CD4-positive, alpha-beta T cell treated with Interleukin-6 for 4 hours (primary cell): ENCODE results near the gene DLG5.
"Not testable (repeated sequence)": the region's sequence is repeated elsewhere in the genome, so short reads cannot be mapped to it uniquely, and the experiment has no call there.

Experiments used
- DNase-seq: peaks from one replicate; pipeline ENCODE4 v3.0.0-alpha.2; 2020; ENCODE audit warnings: mixed read lengths

Gene DLG5

GRCh38 chr10:77787440-77787839 is 139.1 kb downstream of the DLG5 start:
- DNase-seq = no peak

GRCh38 chr10:77784856-77785255 is 141.7 kb downstream of the DLG5 start:
- DNase-seq = no peak

- DNase-seq = no peak
These were observed 144.1 kb downstream of the DLG5 start for GRCh38 chr10:77782328-77783061.

- DNase-seq = no peak
These were observed 144.9 kb downstream of the DLG5 start for GRCh38 chr10:77781451-77782327.

- no peak for DNase-seq
These were observed 146.4 kb downstream of the DLG5 start for GRCh38 chr10:77780180-77780579.

DNA sequence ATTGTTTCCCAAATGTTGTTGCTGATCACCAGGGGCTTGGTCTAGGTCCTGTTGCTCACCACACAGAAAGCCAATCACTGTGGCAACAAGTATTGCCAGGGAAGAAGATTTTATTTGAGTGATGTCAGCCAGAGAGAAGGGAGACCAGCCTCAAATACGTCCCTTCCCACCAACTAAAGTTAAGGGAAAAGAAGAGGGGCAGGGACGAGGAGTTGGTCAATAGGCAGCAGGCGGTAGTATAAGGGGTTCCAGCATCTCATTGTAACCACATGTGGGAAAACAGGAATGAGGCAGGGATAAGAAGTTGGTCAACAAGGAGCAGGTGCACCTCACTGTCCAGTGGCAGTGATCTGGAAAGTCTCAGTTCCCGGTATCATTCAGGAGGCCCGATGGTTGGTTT is 150.1 kb downstream of the DLG5 start:
- DNase-seq = no peak

GRCh38 chr10:77774940-77775391 is 151.6 kb downstream of the DLG5 start:
- no peak for DNase-seq

DNA sequence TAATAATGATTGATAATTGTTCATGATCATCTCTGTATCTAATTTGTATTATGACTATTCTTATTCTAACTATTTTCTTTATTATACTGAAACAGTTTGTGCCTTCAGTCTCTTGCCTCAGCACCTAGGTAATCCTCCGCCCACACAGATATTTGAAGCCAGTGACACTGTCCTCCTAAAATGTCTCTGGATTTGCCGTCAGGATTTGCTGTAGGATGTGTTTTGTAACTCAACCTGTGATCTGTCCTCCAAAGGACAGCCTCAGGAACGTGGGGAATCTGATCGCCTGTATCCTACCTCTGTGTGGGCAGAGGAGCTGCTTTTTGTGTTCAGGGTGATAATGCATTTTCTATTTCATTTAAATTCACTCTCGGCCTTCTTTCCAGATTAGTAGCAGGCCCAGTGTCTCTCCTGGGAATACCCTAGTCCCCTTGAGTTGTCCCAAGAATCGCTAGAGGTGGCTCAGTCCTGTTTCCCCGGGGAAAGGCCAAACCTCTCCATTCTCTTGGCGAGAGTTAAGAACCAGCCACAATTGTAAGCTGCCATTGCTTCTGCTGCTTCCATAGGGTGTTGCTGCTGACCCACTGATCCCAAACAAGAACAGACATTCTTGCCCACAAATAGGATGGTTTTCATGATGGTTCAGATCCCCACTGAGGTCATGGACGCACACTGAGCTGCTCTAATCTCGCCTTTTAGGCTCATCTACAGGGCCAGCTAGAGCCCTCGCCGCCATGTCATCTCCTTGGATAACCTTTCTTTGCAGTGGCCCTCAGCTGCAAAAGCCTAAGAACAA is 152.7 kb downstream of the DLG5 start:
- DNase-seq = no peak

GRCh38 chr10:77772852-77773600 is 153.5 kb downstream of the DLG5 start:
- not testable (repeated sequence) for DNase-seq

DNA sequence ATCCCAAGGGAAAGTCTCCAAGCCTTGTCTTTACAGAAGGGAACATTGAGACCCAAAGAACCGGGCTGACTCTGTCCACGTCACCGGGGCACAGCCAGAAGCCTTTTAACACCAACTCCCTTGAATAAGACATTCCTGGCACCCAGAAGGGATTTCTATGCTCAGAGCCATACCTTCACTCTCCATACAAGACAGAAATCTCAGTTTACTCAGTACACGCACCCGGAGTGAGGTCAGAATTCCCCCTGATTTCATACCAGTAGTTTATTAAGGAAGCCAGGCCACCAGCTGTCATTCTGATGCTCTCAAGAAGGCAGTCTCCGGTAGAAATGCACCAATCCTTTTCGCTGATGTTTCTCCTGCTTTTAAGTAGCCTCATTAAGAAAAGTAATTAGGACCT is 154.7 kb downstream of the DLG5 start:
- no peak for DNase-seq

DNA sequence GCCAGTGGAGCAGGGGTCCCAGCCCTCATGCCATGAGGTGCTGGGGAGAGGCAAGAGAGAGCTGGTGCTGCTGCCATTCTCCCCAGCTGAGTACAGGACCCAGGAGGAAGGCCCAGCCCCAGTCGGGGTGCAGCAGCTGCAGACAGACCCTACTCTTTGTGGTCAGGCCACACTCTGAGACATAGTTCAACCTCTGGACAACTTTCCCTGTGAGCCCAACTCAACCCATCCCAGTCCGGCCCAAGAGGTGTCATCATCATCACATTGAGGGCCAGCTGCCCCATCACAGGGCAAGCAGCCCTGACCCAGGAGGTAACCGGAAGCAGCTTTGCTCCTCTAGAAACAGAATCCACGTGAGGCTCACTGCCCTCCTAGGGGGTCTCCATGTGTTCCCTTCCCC is 155.1 kb downstream of the DLG5 start:
- no peak for DNase-seq

GRCh38 chr10:77770868-77771175 is 155.7 kb downstream of the DLG5 start:
- DNase-seq = no peak

GRCh38 chr10:77770081-77770867 is 156.3 kb downstream of the DLG5 start:
- DNase-seq = no peak

- no peak for DNase-seq
These were observed 158.5 kb downstream of the DLG5 start for GRCh38 chr10:77768039-77768438.

DNA sequence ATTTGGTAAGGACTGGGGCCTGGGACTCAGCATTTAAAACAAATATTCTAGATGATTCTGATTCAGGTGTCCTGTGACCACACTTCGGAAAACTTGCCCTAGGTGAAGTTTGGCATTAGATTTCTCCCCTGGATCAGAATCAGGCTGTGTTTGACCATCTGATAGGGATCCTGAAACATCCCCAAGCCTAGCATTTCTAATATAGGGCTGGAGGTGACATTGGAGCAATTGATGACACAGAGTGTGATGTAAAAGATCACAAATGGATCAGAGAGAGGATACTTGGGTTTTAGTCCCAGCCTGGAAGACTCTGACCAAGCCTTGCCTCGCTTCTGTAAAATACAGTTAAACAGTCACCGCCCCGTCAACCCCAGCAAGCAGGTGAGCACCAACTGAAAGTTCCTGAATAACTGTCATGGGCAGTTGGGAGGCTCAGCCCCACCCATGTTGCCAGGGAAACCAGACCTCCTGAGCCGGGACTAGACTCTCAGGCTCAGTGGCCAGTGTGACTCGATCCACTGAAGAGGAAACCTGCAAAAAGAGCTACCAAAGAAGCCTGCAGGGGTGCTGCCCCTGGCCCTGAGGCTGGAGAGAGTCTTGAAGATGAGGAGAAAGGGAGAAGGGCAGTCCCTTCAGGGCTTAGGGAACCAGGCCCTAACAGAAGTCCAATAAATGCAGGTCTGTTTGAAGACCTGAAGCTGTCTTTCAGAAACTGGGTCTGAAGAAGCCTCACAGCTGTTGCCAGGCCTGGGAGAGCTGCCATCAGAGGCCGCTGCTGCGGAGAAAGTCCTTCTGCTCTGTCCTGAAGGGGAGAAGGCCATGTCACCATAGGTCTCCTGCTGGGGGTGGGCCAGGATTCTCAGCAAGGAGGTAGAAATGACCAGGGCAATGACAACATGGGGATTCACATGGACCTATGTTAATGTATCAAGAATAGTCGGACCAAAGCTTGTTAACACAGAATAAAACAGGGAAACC is 162.8 kb downstream of the DLG5 start:
- no peak for DNase-seq

DNA sequence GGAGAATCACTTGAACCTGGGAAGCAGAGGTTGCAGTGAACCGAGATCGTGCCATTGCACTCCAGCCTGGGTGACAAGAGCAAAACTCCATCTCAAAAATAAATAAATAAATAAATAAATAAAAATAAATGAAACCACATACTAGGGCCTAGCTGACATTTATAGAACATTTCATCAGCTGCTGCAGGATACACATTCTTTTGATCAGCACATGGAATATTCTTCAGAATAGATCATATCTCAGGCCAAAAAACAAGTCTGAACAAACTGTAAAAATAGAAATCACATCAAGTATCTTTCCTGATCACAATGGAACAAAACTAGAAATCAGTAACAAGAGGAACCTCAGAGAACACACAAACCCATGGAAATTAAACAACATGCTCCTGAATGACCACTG is 168.1 kb downstream of the DLG5 start:
- not testable (repeated sequence) for DNase-seq

GRCh38 chr10:77756319-77757232 is 170.0 kb downstream of the DLG5 start:
- no peak for DNase-seq

DNA sequence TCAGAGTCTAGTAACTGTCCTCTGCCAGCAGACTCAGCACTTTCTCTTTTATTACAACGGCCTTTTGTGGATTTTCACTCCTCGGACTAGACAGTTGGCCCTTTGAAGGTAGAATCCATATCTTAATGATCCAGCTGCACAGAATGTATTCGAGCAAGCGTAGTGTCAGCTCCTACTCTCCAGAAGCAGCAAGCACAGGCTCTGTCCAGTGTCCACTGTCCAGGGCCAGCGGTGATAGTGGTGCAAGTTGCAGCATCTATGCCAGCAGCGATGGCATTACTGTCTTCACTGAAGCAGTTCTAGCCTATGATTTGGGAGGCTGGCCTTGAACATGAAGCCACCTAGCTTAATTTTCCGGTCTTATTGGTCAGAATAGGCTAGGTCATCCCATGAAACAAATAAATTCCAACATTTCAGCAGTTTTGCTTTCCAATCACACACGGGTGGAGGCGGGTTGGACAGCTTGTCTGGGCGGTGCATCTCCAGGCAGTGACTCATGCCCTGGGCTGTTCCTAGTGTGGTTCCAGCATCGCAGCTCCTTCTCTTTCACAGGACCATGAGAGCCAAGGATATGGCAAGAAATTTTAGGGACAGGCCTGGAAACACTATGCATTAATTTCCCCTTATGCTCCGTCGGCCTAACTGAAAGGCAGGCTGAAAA is 180.4 kb downstream of the DLG5 start:
- DNase-seq = no peak

DNA sequence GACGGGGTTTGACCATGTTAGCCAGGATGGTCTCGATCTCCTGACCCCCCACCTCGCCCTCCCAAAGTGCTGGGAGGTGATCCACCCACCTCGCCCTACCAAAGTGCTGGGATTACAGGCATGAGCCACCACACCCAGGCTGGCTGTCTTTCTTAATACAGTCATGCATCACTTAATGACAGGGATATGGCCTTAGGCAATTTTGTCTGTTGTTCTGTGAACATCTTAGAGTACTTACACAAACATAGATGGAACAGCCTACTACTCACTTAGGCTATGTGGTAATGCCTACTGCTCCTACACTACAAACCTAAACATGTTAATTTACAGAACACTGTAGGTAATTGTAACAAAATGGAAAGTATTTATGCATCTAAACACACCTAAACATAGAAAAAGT is 182.3 kb downstream of the DLG5 start:
- DNase-seq = no peak
